ENCODE data around the gene AKR1B1. TPM values are rescaled to one million over a fixed set of nuclear protein-coding genes. Genes with fewer than 3 reads are reported as not detected.

AKR1B1 gene
- total and polyA plus RNA-seq, 2 of the 4 experiments (the other 2 are of a cell fraction): 90.9 to 201 TPM

- no peaks in the 10 kb centered on the region for H3K79me1 ChIP-seq (ENCODE audit: low read depth in 1 of 2, low read length in 2 of 2)
- no peaks in the 10 kb centered on the region; the same call in 1 of the 2 replicates for H3K4me1 ChIP-seq (ENCODE audit: control insufficient read depth, insufficient read depth, low read length)
- in situ Hi-C loops (cut with MboI; ENCODE audit: low sequenced_read_pairs) (no loop called here), intact Hi-C loops (cut with micrococcal nuclease) (no loop called here), dilution Hi-C loops (cut with HindIII; ENCODE audit: low sequenced_read_pairs, unreplicated experiment) (no loop called here)
- no peak overlapping the region for H2AK5ac ChIP-seq (ENCODE audit: low read depth, low read length)
- H2AK9ac ChIP-seq (replicated peaks; ENCODE audit: low read depth, low read length, poor library complexity): no peak overlapping the region
- H3K9me3 ChIP-seq (ENCODE audit: control insufficient read depth, insufficient read depth, low read length): peaks cover 8% of the 10 kb centered on the region
- H3K4me2 ChIP-seq (ENCODE audit: low read depth, low read length): no peak overlapping the region
- H2BK15ac ChIP-seq (ENCODE audit: low read depth, low read length): no peak overlapping the region
- no peak overlapping the region for H3K18ac ChIP-seq (ENCODE audit: low read depth, low read length)
- no peak overlapping the region for H3K23ac ChIP-seq (ENCODE audit: low read depth, low read length)
- DNase-seq (no peak), ATAC-seq (ENCODE audit: low read depth) (no peak)
- H3K9ac ChIP-seq (ENCODE audit: low read depth, low read length): no peak overlapping the region
- no peak overlapping the region for H2AFZ ChIP-seq (replicated peaks; ENCODE audit: low read length, poor library complexity)
- no peaks in the 10 kb centered on the region for H3K27me3 ChIP-seq (ENCODE audit: control insufficient read depth, insufficient read depth, low read length)
- no peak overlapping the region for H3K14ac ChIP-seq (replicated peaks; ENCODE audit: low read depth, low read length)
- H2BK20ac ChIP-seq (ENCODE audit: low read depth, low read length): no peak overlapping the region
- no peak overlapping the region for H4K8ac ChIP-seq (ENCODE audit: low read depth in 2 of 2, low read length in 2 of 2)
- no peaks in the 10 kb centered on the region for H4K20me1 ChIP-seq (ENCODE audit: insufficient read depth, low read length)
- H2BK5ac ChIP-seq (ENCODE audit: low read depth, low read length, poor library complexity, severe bottlenecking): no peak overlapping the region
- H4K5ac ChIP-seq (ENCODE audit: low read depth, low read length): no peak overlapping the region
- H2BK120ac ChIP-seq (ENCODE audit: low read depth, low read length): no peak overlapping the region
- TF ChIP-seq CHD1 (IDR thresholded peaks at IDR 0.05; ENCODE audit: low read depth, low read length): no peak
- TF ChIP-seq ELK1 (IDR thresholded peaks at IDR 0.05; ENCODE audit: borderline replicate concordance, low read depth, low read length): no peak
- no peak for TF ChIP-seq MAZ (IDR thresholded peaks at IDR 0.05; ENCODE audit: borderline replicate concordance, low read depth, low read length)
- no peak for TF ChIP-seq NFE2L2 (IDR thresholded peaks at IDR 0.05; ENCODE audit: low read depth, low read length)
- no peak overlapping the region for H3K27ac ChIP-seq (ENCODE audit: insufficient read depth, low read length)
- H4K91ac ChIP-seq (ENCODE audit: insufficient read depth, low read depth, low read length): no peak overlapping the region
- H3K56ac ChIP-seq (ENCODE audit: extremely low read depth, insufficient read depth, low read length): no peak overlapping the region
- H3K4me3 ChIP-seq (ENCODE audit: insufficient read depth, low read depth, low read length): no peak overlapping the region
- ChIA-PET POLR2A (ENCODE audit: unreplicated experiment) (no interaction called here), CTCF (no interaction called here)
- no TSS peak for BruUV-seq (replicated peaks)
- 90% methylated on average over 2 of the region's 6 CpGs; no CpG with 5 or more reads in 1 of the 2 experiments for WGBS, 2 experiments (ENCODE audit: extremely low coverage in 2 of 2, insufficient read length in 1 of 2)
- H3K36me3 ChIP-seq (ENCODE audit: control insufficient read depth, insufficient read depth, low read length): no peaks in the 10 kb centered on the region
- no peak overlapping the region for H3K4ac ChIP-seq (ENCODE audit: low read depth, low read length)
- 0 out of 2 replicates have a peak, but pooled peaks cover 5% of the 10 kb centered on the region for H3K9me1 ChIP-seq (ENCODE audit: insufficient read depth, low read length)
Measured at GRCh38 chr7:134468475-134468874, 9.6 kb upstream of the AKR1B1 start.

Measured in IMR-90 (cell line).